ENCODE measurements around the gene SLC17A3.
A peak's percentile ranks its signal among the peaks of the same experiment; 100 is the strongest.

The SLC17A3 gene

DNA sequence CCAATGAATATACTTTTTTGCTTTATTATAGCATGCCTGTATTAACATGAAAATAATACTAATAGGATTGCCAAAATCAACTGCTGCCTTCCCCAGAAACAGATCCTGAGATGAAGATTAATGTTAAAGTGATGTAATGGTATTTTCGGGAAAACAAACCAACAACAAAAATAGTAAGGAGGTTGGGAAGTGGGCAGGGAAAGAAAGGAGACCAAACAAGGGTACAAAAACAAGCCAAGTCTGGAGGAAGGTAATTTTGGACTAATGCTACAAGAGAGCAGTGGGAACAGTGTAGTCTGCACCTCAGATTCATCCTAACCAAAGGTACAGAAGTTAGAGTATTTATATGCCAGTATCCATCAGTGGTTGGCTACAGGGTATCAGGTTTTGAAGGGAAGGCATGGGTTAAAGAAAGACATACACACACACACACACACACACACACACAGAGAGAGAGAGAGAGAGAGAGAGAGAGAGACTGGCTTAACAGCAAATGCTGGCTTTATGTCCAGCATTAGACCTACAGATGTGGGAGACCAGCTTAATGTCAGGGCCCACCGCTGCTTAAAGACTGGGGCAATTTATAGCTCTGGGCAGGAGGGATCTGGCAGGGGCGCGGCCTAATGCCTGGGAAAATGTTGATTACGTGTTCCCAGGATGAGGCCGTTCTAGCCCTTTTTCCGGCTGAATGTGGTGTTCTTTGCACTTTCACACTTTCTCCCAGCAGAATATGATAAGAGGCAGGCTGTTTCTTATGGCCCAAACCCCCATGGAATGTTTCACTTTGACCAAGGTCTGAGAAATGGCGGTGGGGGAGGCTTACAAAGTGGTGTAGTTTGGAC lies 38.4 kb downstream of the SLC17A3 start:
- no peak for DNase-seq
- no peak for ATAC-seq

DNA sequence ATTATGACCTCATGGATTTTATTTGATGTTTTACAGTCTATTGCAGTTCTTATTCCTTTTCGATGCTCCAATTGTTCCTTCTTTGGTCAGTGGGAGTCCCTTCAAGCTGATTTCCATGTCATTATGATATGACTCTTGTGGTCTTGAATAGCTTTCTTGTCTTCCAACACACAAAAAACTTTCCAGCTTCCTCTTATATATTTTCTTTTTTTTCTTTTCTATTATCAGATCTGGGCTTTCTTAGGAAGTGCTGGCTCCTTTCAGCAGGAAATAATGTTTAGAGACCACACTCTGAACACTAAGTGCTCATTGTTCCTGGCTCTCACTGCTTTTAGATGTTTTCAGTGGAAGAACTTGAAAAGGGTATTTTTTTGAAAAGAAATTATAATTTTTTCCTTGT lies 39.1 kb downstream of the SLC17A3 start:
- ATAC-seq: no peak
- no peak for DNase-seq

DNA sequence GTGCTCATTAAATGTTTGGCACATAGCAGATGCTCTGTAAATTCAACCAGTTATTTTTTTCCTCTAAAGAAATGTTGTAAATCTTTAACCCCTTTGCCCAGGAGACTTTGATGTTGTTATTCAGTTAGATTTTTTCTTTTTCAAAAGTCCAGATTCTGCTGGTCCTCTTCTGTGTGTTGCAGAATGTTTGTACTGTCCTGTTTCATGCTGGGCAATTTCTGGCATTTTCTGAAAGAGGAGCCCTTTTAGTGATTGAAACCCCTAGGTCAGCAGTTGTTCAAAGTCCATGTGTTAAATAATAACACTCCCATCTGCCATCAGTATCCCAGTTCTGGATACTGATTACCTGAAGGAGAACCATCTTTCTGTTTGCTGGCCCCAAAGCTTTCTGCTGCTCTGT lies 40.9 kb downstream of the SLC17A3 start:
- ATAC-seq (no peak), DNase-seq (no peak)

DNA sequence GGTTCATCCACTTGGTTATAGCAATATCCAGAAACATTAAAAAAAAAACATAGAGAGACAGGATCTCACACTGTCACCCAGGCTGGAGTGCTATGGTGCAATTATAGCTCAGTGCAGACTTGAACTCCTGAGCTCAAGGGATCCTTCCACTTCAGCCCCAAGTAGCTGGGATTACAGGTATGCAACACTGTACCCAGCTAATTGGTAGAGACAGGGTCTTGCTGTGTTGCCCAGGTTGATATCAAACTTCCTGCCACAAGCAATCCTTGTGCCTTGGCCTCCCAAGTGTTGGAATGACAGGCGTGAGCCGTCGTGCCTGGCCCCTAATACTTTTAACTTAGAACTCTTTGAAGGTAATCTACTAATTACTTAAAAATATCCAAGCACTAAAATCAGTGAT lies 41.4 kb downstream of the SLC17A3 start:
- ATAC-seq: no peak
- no peak for DNase-seq

GRCh38 chr6:25832307-25832662 lies 41.8 kb downstream of the SLC17A3 start:
- DNase-seq: no peak
- ATAC-seq: no peak

DNA sequence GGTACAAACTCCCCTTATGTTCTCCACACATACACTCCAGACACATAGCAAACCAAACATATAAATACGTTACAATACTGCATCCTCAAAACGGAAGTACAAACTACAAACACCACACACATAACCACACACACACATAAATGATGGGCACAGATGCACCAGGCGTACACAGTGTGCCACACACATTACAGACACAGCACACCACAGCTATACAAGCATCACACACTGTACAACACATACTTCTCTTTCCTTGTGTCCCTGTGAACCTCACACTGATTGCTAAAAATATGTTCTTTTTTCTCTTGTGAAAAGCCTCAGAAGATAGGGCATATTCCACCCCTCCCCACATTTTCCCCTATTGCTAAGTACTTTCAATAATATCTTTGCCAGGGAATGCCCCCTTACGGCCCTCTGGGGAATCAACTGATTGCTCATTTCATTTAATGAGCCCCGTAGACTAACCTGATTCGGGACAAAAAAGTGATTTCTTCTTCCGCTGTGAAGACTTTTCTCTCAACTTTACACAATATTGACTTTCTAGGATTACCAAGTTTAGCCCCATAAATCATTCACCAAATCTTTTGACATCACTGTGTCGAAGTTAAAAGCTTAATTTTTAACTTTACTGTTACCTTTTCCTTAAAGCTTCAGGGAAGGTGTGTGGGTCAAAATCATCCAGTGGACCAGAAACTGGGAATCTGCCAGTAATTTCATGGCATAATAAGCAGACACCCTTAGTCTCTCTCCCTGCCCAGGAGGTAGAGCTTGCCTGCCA lies 42.3 kb downstream of the SLC17A3 start, which contains the start of gene SLC17A1:
Gene SLC17A1, minus strand, starts transcription at position 521 of the 775 bp plus-strand sequence. CDS start 1,495 bp downstream, outside the sequence.
- no peak for ATAC-seq
- DNase-seq: no peak

- DNase-seq (no peak), ATAC-seq (no peak)
These were observed 43.6 kb downstream of the SLC17A3 start for GRCh38 chr6:25830458-25830857.

DNA sequence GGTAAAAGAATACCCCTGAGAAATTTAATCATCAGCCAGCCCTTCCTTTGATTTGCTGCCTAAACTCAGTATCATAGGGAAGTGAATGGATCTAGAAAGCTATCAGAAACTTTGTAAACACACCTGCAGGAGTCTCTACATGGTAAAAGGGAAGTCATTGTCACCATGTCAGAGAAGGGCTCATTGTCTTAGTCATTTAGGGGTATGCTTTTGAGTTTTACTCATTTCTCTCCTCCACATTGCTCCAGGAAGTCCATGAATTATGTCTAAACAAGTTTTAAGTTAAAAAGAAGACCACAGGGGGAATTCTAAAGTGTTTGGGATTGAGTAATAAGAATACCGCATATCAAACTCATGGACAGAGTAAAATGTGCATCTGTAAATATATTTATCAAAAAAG lies 44.7 kb downstream of the SLC17A3 start:
- ATAC-seq (peak; percentile 57), DNase-seq (no peak)

- ATAC-seq: no peak
- DNase-seq: no peak
These were observed 52.7 kb downstream of the SLC17A3 start for GRCh38 chr6:25821341-25821740.

- ATAC-seq: no peak
- DNase-seq: no peak
These were observed 57.8 kb downstream of the SLC17A3 start for GRCh38 chr6:25816252-25816651.

GRCh38 chr6:25815194-25815593 lies 58.8 kb downstream of the SLC17A3 start:
- no peak for ATAC-seq

GRCh38 chr6:25804804-25805203 lies 69.2 kb downstream of the SLC17A3 start:
- ATAC-seq (no peak), DNase-seq (no peak)

More at GRCh38 chr6:25815194-25815593, 58.8 kb downstream of the SLC17A3 start:
- DNase-seq: no peak

DNA sequence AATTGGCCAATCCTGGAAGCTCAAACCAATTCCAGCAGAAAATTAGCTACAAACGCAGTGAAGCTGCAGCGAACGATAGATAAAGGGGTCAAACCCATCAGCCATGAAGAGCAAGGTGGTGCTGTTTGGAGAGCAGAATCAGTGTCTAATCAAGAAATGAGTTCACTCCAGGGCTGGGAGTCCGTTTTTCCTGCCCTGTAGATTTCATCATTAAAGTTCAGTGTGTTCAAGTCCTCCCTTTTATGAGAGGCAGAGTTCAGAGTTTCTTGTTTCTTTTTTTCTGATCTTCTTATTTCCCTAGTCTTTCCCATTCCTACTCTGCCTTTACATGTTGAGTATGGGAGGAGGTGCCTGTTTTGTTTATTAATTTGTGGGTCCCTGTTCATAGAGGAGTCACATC lies 72.6 kb downstream of the SLC17A3 start:
- ATAC-seq (no peak), DNase-seq (no peak)
